HEK293T (cell line): ENCODE data around the gene NCEH1.

ENCODE experiments used
- ARNT ChIP-seq: fragments of 450-650 bp; IDR thresholded peaks from 2 replicates; pipeline ENCODE4 v1.6.1; 2017; ENCODE audit warnings: mild to moderate bottlenecking
- BHLHE40 ChIP-seq: fragments of 450-650 bp; IDR thresholded peaks from 2 replicates; pipeline ENCODE4 v1.6.1; 2016; ENCODE audit warnings: mild to moderate bottlenecking, moderate library complexity, borderline replicate concordance
- ELF4 ChIP-seq: fragments of 450-650 bp; IDR thresholded peaks from 2 replicates; pipeline ENCODE4 v1.6.1; 2017; ENCODE audit warnings: antibody characterized with exemption
- FOXM1 ChIP-seq: fragments of 450-650 bp; IDR thresholded peaks from 2 replicates; pipeline ENCODE4 v1.6.1; 2017; ENCODE audit warnings: mild to moderate bottlenecking, borderline replicate concordance
- HDGF ChIP-seq: fragments of 450-650 bp; IDR thresholded peaks from 2 replicates; pipeline ENCODE4 v1.6.1; 2017; ENCODE audit warnings: antibody characterized with exemption, borderline replicate concordance
- PKNOX1 ChIP-seq: fragments of 450-650 bp; IDR thresholded peaks from 2 replicates; pipeline ENCODE4 v1.6.1; 2016
- SP1 ChIP-seq: fragments of 450-650 bp; IDR thresholded peaks from 2 replicates; pipeline ENCODE4 v1.6.1; 2017
- TARDBP ChIP-seq: fragments of 450-650 bp; IDR thresholded peaks from 2 replicates; pipeline ENCODE4 v1.6.1; 2016

GRCh38 chr3:172739462-172739861, 28.6 kb upstream of the NCEH1 start:
- TF ChIP-seq PKNOX1 (no peak), SP1 (no peak), ELF4 (no peak), BHLHE40 (no peak), TARDBP (no peak), FOXM1 (no peak), ARNT (no peak), HDGF (no peak)
